Urothelium cell line (cell line): ENCODE results near the gene ZSWIM4.

ENCODE experiments used
- DNase-seq: peaks from one replicate; pipeline ENCODE4 v3.0.0; 2011; ENCODE audit warnings: low spot score, mixed read lengths
- FAIRE-seq: peaks from 2 replicates; lab custom pipeline; 2011; peaks lifted over from hg19 to GRCh38; lab: Jason Lieb, UNC

ZSWIM4 gene

DNA sequence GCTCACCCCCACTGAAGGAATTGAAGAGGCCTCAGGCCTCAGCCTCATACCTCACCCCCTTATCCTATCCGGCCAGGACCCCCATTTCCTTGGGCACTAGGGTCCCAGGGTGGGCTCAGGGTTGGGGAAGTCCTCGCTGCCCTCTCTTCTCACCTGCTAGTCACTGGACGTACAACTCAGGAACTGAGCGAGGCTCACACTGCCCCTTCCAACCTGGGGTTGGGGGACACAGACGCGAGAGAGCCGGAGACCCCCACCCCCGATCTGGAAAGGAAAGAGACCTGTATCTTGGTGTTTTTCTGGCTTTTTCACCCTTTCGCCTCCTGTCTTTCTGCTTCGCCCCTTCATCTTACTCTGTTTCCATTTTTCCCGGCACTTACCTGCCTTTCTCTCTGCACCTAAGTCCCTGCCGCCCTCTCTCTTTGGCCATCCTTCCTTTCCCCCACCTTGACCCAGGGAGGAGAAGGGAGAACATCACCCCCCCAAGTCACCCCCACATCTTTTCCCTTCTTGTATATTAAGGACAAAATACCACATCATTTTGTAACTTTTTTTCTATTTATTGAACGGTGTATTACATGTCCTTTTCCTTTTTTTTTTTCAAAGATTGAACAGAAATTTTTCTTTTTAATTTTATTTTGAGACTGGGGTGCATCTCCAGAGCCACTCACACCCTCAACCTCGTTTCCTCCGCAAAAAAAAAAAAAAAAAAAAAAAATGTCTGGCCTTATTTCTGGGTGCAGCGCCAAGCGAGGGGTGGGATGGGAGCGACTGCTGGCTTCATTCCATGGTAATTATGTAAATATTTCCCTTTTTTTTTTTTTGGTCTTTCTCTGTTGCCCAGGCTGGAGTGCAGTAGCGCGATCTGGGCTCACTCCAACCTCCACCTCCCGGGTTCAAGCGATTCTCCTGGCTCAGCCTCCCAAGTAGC is 36.6 kb downstream of the ZSWIM4 start:
- FAIRE-seq (no peak), DNase-seq (no peak)

DNA sequence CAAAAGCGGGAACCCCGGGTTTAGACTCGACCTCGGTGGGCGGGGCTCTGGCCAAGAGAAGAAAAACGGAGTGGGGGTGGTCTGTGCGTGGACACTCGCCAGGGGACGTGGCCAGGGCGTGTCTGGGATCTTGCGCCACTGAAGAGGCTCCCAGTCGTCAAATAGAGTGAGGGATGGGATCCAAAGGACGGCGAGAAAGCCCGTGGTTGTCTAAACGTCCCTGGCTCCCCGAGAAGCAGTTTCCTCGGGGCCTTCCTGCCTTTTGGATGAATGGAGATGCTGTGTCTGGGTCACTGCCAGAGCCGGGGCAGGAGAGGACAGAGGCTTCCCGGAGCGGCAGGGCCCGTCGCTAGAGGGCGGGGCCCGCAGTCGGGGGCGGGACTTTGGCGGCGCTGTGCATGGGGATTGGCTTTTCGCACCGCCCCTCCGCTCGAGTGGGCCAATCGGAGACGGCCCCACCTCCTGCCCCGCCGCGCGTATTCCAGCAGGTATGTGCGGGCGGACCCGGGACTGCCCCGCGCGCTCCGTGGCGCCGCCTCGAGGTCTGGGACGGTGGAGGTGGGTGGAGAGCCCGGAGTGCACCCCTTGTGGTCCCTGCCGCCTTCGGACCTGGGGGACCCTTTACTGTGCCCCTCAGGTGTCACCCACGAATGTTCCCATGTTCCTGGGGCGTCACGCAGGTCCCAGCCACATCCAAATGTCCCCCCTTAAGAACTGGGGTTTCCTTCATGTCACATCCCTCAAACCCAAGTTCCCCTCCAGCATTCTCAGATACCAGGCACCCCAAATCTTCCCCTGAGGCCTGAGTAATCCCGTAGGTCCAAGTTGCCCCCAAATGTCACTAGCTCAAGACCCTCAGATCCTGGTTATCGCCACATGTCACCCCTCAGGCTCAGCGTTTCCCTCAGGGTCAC is 38.3 kb downstream of the ZSWIM4 start:
- FAIRE-seq (no peak), DNase-seq (peak; percentile 81)

DNA sequence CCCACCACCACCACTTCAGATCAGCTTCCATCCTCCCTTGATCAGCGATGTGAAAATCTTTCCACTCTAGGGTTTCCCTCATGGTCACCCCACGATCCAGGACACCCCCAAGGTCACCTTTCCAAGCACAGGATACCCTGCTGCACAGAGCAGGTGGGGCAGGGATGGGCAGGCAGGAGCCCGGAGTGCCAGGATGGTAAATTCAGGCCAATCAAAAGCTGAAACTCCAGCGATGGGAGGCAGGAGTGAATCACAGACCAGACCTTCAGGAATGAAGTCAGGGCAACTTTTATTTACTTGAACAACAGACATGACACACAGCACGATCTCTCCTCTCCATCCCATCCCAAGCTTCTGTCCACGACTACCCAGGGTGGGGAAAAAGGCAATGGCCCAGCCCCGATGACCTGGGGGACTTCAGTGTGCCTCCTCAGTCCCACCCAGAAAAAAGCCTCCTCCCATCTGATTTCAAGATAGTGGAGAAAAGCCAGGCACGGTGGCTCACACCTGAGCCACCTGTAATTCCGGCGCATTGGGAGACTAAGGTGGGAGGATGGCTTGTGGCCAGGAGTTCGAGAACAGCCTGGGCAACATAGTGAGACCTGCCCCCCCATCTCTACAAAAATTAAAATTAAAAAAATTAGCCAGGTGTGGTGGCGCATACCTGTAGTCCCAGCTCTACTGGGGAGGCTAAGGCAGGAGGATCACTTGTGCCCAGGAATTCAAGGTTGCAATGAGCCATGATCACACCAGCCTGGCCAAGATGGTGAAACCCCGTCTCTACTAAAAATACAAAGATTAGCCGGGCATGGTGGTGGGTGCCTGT is 39.2 kb downstream of the ZSWIM4 start:
- FAIRE-seq (no peak), DNase-seq (no peak)

DNA sequence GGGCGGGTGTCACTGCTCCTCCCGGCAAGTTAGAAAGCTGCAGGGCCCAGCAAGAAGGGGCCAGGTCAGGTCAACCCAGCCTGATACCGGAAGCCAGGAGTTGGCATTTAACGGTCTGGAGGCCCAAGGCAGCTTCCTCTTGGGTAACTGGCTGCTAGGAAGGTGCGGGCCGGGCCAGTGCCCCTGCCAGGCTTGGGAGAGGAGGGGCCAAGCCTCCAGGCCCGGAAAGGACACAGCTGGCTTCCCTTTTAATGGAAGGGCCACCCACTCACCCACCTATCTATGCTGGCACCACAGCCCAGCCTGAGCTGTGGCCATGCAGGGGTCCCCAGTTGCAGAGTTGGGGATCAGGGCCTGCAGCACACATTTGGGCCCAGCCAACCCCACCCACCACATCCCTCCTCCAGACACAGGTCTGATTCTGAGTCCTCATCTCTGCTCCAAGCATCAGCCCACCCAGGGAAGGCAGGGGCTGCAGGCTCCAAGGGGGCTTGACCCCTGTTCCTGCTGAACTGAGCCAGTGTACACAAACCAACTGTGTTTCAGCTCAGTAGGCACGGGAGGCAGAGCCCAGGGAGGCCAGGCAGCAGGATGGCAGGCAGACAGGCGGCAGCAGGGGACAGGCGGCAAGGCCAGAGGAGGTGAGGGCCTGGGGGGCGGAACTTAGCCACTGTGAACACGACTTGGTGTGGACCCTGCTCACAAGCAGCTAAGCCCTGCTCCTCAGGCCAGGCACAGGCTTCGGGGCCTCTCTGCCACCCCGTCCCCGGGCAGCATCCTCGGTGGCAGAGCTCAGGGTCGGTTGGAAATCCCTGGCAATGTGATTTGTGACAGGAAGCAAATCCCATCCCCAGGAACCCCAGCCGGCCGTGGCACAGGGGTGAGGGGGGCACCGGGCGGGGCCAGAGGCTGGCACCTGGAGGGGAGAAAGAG is 40.8 kb downstream of the ZSWIM4 start:
- DNase-seq (no peak), FAIRE-seq (no peak)

DNA sequence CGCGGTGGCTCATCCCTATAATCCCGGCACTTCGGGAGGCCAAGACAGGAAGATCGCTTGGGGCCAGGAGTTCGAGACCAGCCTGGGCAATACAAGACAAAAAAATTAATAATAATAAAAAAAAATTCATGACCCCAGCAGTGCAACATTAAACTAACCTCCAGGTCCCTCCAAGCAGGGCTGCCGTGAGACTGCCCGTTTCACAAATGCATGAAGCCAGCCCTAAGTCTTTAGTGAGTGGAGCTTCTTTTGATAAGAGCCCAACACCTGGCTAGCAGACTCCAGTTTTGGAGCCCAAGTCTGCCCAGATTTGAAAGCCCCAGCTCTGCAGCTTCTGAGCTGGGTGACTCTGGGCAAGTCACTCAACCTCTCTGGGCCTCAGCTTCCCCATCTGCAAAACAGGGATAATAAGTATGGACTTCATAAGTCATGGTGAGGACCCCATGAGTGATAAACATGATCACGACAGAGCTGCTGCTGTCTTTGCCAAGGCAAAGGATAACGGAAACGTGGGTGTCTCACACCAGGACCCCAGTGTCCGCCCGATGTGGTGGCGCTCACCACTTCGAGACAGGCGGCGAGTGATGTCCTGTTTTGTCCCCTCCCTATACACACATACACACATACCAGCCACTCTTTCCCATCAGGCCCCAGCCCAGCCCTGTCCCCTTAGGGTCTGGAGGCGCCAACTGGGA is 43.3 kb downstream of the ZSWIM4 start:
- no peak for FAIRE-seq
- no peak for DNase-seq

DNA sequence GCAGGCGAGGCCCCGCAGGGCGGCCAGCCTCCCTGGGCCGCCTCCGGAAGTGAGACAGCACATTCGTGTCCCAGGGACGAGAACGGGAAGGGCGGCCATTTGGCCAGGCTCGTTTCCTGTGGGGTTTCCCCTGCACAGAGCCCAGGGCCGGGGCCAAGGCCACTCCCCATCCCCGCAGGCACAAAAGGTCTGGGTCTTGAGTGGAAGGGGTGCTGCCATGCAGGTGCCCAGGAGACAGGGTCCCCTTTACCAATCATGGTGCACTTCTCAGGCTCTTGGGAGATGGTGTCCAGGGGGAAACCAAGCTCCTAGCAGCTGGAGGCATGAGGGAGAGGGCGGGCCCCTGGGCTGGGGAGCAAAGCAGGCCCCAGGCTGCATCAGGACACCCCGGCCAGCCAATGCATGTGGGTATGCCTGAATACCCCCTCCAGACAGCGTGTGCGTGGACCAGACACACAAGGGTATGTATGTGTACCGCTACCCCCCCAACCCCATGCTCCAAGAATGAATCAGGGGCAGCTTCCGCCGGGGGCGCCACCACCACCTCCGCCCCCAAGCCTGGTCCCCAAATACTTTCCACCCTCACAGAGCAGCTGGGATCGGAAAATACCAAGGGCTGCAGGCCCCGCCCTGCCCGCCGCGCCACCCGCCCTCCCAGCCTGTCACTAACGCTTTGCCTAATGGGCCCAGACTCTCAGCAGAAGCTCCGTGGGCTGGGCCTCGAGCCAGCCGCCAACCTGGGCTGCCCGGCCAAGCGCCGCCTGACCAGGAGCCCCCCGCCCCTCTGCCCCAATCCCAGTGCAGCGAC is 44.1 kb downstream of the ZSWIM4 start:
- DNase-seq = no peak
- no peak for FAIRE-seq

DNA sequence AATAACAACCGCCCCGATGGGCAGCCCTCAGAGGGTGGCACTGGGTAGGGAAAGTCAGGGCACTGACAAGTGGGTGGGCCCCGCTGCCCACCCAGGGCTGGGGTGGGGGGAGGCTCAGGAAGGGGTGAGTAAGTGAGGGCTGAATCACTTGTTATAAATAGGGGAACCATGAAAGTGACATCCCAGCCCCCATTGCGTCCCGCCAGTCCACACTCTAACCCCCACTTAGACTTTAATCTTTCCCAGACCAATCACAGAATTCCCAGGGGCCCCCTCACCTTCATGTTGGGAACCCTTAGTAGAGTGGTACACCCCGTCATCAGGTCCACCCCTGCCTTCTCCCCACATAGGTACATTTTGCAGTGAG is 44.7 kb downstream of the ZSWIM4 start:
- no peak for DNase-seq
- FAIRE-seq = no peak

DNA sequence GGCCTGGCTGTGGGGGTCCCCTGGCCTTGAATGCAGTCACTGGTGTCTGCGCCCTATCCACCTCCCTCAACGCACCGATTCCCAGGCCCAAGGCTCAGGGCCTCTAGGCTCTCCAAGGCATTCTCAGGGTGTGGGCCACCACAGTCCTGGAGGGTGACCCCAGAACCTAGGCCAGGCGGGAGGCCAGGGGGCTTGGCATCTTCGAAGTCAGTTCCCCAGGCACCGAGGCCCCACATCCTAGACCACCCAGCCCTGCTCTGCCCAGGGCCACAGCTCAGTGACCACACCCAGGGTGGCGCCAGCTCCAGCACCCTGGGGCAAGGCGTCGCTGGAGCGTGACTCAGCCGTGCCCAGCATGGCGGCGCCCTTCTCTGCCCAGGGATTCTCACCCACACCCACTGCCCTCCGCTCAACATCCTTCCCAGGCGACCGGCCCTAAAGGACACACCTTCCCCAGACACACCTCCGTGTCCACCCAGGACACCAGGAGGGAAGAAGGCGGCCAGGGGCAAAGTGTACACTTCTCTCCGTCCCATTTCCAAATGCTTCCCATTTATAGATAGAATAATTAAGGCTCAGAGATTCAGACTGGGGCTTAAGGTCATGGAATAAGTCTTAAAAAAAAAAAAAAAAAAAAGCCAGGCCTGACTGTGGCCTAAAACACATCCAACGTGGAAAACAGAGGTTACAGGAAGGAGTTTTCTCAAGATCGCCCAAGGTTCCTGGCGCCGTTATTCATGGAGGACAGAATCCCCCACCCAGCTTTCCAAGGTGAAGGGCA is 45.3 kb downstream of the ZSWIM4 start:
- FAIRE-seq (no peak), DNase-seq (no peak)

DNA sequence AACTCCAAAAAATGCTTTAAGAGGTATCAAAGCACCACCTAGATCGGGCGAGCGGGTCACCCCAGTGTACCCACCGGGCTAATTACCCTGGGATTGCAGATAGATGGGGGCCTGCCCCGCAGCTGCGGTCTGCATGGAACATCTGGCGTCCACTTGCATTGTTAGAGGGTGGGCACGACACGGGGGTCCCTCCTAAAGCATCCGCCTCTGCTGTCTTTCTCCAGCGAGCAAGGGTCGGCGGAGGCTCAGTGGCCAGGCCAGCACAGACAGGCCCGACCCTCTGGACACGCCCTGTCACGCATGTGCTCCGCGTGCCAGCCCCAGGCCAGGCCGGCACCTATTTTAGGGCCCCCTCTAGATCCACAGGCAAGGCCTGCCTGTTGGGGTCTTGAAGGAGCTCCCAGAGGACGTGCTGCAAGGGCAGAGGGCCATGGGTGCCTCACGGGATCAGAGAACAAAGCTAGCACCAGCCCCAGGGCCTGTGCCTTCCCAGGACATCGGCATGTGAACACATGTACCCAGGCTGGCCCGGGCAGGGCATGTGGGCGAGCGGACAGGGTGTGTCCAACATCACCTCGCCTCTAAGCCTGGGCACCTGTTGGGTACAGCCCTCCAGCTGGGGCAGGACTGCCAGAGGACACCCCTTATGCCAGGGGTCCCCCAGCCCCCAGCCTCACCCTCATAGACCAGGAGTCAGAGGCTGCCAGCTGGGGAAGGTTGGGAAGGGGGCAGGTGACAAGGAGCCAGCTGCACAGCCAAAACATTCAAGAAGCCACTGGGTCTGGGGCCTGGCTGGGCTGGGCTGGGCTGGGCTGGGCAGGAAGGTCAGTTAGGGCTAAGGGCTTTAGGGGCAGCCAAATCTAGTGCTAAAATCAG is 46.1 kb downstream of the ZSWIM4 start:
- no peak for DNase-seq

DNA sequence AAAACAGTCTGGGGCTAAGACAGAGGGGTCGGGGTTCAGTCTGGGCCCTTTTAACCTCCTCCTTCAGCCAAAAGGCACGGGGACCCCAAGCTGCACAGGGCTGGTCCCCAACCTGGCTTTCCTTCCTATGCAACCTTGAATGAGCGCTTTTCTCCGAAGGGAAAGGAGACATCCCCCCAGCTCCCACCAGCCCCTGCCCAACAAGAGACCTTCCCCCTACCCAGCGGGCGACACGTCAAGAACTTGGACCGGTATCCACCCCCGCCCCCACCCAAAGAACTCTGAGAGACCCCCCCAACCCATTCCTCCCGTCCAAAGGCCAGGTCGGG is 46.7 kb downstream of the ZSWIM4 start:
- no peak for DNase-seq
- FAIRE-seq = no peak

More for the DNA sequence above, 46.1 kb downstream of the ZSWIM4 start:
- no peak for FAIRE-seq

DNA sequence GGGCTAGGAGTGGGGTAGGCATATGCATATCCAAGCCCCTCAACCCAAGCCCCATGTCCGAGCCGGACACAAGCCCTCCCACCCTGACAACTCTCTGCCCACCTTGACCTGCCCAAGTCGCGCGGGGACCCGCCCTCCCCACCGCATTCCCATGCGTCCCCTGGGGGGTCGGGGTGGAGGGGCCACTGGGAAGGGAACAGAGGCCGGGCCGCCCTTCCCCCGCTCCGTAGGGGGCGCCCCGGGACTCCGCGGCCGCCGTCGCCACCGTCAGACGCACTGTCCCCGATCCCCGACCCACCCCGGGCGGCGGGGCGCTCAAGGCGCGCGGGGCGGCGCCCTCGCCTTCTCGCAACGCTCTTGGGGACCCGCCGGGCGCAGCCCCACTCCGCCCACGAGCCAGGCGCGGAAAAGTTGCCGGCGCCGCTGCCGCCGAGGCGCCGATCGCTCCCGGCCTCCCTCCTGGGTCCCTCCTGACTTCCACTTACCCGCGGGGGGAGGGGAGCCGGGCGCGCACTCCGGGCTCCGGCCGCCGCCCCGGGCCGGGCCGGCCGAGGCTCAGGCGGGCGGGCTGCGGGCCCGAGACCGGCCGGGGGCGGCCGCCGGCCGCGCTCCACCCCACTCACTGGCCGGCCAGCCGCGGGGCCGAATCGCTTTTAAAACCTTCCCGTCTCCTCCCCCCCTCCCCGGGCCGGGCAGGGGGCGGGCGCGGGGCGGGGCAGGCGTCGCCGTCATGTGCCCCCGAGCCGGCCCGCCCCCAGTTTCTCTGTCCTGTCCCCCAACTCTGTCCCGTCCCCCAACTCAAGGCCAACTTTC is 47.3 kb downstream of the ZSWIM4 start:
- no peak for FAIRE-seq
- peak; percentile 76 for DNase-seq

DNA sequence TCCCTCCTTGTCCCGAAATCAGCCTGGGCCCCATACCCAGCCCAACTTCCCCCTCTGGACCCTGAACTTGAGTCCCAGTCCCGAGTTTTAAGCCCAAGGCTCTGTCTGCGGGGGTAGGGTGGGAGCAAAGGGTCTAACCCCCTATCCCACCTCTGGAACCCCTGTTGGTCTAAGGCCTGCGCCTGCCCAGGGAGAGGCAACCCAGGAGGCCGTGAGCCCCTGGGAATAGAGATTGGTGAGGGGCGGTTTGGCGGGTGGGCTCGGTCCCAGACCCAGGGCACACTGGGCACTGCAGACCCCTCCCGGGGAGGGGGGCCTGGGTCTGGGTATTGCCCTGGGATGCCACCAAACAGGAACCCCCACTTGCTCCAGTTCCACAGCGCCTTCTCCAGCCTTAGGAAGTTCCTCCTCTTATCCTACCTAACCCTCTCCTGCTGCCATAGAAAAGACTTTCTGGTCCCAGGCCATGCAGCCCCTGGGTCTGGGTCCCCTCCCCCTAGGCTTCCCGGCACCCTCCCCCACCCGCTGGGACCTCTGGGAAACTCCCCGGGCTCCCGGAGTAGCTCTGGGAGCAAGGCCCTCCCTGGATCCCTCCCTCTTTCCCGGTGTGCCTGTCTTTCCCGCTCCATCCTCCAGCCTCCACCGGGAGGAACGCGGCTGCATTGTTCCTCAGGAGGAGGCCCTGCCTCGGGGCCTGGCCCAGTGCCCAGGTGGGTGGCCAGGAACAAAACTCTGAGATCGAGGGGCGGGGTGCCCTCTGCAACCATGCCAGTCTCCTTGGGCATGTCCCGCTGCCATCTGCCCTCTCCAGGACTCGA is 48.1 kb downstream of the ZSWIM4 start:
- DNase-seq = peak; percentile 58
- FAIRE-seq = no peak

DNA sequence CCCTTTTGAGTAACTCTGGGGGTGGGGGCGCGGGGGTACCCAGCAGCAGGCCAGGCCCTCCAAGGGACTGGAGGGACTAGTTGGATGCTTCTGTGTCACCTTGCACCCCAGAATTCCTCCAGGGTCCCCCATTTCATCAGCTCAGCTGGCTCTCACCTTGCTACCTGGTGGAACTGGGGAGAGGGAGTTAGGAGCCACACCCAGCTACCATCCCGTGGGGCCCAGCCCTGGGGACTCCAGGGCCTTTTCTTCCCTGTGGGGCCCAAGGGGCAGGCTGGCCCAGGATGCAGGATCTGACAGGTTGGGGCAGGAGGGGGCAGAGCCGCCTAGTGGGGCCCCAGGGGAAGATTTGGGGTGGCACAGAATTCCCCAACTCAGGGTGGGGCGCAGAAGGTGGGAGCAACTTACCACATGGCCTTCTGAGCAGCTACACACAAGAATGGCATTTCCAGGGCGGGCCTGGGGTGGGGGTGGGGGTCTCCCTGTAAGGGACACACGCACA is 48.9 kb downstream of the ZSWIM4 start:
- FAIRE-seq = no peak

DNA sequence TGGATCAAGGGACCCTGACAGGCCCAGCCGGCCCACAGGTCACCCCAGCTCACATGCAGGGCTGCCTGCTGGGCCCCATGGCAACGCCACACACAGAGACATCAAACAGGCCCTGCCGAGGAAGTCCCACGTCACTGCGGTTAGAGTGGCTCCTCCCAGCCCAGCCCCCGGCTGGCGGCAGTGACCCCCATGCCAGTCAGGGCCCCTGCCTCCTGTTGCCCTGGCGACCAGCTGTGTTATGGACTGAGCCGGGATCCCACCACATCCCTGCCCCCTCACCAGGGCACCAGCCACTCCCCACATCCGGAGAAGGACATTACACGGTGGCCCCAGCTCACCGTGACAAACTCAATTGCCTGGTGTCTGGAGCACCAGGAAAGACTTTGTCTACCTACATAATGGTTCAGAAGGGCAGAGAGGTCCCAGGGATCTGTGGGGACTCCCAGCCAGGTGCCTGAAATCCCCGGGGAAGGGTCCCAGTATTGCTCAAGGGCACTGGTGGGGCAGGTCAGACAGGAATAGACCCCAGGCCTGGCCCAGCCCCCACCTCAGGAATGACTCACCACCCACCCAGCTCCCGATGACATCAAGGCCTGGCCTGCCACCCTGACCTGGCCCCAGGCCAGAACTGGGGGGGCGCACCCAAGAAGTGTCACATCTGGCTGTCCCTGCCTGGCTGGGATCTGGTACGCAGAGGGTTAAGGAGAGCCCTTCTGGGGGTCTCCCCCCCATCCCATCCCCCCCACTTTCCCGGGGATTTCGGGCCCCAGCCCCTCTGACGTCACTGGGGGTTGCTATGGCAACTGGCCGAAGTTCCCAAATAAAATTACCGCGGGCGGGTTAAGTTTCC is 51.5 kb downstream of the ZSWIM4 start:
- no peak for FAIRE-seq
- DNase-seq = peak; percentile 86

More for the DNA sequence above, 48.9 kb downstream of the ZSWIM4 start:
- DNase-seq = no peak
